ENCODE measurements around the gene CORO2B. TPM values are rescaled to one million over a fixed set of nuclear protein-coding genes. Genes with fewer than 3 reads are reported as not detected.
A peak's percentile ranks its signal among the peaks of the same experiment; 100 is the strongest.

CORO2B gene
- total and polyA plus RNA-seq, 9 of the 15 experiments (the other 6 are each of a cell fraction or from before 2014, with no cell fraction given), result not detected

GRCh38 chr15:68559345-68560310 lies 19.2 kb upstream of the CORO2B start (continued):
- TF ChIP-seq LEF1 (IDR thresholded peaks at IDR 0.05) (no peak), GATA2 (CRISPR knock-in tag; IDR thresholded peaks at IDR 0.05) (no peak), TBP (optimal IDR thresholded peaks at IDR 0.05; ENCODE audit: low read depth, low read length) (no peak), BDP1 (IDR thresholded peaks at IDR 0.05; ENCODE audit: insufficient read depth, insufficient read length) (no peak), SNRNP70 (optimal IDR thresholded peaks at IDR 0.05; ENCODE audit: low read depth, low read length) (no peak), HNRNPLL (IDR thresholded peaks at IDR 0.05; ENCODE audit: low read depth, low read length, poor library complexity, severe bottlenecking) (no peak), STAG1 (CRISPR knock-in tag; IDR thresholded peaks at IDR 0.05; ENCODE audit: borderline replicate concordance) (peak; percentile 41; the same call in 1 of the 2 replicates)
- TF ChIP-seq, protein P1, sequence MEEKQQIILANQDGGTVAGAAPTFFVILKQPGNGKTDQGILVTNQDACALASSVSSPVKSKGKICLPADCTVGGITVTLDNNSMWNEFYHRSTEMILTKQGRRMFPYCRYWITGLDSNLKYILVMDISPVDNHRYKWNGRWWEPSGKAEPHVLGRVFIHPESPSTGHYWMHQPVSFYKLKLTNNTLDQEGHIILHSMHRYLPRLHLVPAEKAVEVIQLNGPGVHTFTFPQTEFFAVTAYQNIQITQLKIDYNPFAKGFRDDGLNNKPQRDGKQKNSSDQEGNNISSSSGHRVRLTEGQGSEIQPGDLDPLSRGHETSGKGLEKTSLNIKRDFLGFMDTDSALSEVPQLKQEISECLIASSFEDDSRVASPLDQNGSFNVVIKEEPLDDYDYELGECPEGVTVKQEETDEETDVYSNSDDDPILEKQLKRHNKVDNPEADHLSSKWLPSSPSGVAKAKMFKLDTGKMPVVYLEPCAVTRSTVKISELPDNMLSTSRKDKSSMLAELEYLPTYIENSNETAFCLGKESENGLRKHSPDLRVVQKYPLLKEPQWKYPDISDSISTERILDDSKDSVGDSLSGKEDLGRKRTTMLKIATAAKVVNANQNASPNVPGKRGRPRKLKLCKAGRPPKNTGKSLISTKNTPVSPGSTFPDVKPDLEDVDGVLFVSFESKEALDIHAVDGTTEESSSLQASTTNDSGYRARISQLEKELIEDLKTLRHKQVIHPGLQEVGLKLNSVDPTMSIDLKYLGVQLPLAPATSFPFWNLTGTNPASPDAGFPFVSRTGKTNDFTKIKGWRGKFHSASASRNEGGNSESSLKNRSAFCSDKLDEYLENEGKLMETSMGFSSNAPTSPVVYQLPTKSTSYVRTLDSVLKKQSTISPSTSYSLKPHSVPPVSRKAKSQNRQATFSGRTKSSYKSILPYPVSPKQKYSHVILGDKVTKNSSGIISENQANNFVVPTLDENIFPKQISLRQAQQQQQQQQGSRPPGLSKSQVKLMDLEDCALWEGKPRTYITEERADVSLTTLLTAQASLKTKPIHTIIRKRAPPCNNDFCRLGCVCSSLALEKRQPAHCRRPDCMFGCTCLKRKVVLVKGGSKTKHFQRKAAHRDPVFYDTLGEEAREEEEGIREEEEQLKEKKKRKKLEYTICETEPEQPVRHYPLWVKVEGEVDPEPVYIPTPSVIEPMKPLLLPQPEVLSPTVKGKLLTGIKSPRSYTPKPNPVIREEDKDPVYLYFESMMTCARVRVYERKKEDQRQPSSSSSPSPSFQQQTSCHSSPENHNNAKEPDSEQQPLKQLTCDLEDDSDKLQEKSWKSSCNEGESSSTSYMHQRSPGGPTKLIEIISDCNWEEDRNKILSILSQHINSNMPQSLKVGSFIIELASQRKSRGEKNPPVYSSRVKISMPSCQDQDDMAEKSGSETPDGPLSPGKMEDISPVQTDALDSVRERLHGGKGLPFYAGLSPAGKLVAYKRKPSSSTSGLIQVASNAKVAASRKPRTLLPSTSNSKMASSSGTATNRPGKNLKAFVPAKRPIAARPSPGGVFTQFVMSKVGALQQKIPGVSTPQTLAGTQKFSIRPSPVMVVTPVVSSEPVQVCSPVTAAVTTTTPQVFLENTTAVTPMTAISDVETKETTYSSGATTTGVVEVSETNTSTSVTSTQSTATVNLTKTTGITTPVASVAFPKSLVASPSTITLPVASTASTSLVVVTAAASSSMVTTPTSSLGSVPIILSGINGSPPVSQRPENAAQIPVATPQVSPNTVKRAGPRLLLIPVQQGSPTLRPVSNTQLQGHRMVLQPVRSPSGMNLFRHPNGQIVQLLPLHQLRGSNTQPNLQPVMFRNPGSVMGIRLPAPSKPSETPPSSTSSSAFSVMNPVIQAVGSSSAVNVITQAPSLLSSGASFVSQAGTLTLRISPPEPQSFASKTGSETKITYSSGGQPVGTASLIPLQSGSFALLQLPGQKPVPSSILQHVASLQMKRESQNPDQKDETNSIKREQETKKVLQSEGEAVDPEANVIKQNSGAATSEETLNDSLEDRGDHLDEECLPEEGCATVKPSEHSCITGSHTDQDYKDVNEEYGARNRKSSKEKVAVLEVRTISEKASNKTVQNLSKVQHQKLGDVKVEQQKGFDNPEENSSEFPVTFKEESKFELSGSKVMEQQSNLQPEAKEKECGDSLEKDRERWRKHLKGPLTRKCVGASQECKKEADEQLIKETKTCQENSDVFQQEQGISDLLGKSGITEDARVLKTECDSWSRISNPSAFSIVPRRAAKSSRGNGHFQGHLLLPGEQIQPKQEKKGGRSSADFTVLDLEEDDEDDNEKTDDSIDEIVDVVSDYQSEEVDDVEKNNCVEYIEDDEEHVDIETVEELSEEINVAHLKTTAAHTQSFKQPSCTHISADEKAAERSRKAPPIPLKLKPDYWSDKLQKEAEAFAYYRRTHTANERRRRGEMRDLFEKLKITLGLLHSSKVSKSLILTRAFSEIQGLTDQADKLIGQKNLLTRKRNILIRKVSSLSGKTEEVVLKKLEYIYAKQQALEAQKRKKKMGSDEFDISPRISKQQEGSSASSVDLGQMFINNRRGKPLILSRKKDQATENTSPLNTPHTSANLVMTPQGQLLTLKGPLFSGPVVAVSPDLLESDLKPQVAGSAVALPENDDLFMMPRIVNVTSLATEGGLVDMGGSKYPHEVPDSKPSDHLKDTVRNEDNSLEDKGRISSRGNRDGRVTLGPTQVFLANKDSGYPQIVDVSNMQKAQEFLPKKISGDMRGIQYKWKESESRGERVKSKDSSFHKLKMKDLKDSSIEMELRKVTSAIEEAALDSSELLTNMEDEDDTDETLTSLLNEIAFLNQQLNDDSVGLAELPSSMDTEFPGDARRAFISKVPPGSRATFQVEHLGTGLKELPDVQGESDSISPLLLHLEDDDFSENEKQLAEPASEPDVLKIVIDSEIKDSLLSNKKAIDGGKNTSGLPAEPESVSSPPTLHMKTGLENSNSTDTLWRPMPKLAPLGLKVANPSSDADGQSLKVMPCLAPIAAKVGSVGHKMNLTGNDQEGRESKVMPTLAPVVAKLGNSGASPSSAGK (IDR thresholded peaks at IDR 0.05), result no peak
- TF ChIP-seq, protein P2, sequence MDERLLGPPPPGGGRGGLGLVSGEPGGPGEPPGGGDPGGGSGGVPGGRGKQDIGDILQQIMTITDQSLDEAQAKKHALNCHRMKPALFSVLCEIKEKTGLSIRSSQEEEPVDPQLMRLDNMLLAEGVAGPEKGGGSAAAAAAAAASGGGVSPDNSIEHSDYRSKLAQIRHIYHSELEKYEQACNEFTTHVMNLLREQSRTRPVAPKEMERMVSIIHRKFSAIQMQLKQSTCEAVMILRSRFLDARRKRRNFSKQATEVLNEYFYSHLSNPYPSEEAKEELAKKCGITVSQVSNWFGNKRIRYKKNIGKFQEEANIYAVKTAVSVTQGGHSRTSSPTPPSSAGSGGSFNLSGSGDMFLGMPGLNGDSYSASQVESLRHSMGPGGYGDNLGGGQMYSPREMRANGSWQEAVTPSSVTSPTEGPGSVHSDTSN (CRISPR knock-in tag; IDR thresholded peaks at IDR 0.05; ENCODE audit: low read depth), result no peak
- TF ChIP-seq, protein P2 (tag; conservative IDR thresholded peaks at IDR 0.05; ENCODE audit: low read depth), result no peak

All from K562 (cell line).